ENCODE results near the gene FGGY.
"Not testable (repeated sequence)": the region's sequence is repeated elsewhere in the genome, so short reads cannot be mapped to it uniquely, and the experiment has no call there.

The FGGY gene

DNA sequence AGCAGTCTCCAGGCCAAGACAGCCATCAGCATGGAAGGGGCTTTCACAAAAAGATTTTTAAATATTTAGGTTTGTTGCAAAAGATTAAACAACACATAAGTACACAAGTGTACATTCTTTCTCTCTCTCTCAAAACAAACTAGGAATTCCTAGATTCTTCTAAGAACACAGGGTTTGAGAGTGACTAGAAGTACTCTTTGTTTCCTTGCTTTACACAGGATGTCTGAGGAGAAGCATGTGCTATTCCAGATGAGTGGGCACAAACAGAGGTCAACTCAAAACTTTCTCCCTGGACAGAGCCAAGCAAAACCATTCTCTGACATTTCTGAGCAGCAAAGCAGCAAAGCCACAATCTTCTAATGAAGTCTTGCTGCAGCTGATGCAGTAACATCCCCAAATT is 307.3 kb downstream of the FGGY start:
- no peak for DNase-seq

GRCh38 chr1:59605184-59605583 is 308.3 kb downstream of the FGGY start:
- no peak for DNase-seq

- DNase-seq, result no peak
These were observed 308.9 kb downstream of the FGGY start for GRCh38 chr1:59605761-59606160.

DNA sequence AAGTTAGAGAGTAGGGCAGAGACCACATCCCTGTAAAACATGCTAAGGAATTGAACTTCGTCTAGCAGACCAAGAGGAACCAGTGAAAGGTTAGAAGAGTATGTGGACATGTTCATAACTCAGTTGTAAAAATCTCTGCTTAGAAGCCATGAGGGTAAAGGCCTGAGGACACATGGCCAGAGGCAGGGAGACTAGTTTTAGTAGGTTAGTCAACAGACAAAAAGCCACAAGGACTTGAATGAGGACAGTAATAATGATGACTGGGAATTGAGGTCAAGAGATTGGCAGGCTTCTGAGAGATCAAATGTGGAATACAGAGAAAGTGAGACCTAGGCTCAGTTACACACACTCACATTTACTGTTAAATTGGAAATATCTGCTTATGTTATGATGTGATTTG is 312.4 kb downstream of the FGGY start:
- DNase-seq, result no peak

DNA sequence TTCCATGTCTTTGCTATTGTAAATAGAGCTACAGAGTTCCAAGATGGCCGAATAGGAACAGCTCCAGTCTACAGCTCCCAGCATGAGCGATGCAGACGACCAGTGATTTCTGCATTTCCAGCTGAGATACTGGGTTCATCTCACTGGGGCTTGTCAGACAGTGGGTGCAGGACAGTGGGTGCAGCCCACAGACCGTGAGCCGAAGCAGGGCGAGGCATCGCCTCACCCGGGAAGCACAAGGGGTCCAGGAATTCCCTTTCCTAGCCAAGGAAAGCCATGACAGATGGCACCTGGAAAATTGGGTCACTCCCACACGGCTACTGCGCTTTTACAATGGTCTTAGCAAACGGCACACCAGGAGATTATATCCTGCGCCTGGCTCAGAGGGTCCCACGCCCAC is 313.6 kb downstream of the FGGY start:
- not testable (repeated sequence) for DNase-seq

DNA sequence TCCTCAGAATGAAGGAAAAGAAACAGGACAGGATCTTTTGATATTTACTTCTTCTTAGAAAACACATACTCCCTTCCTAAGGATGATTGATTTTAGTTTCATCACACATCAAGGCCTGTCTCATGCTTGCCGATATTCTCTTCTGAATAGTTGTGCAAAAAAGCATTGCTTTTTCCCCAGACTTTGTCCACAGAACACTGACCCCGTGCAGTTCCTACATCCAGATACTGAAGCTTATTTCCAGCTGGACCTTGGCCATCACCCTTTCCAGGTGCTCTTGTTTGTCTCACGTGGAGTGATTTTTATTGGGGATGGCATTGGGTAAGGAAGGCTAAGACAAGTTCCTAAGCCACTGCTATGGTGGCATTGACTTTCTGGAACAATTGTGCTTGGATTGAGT is 320.5 kb downstream of the FGGY start:
- no peak for DNase-seq

DNA sequence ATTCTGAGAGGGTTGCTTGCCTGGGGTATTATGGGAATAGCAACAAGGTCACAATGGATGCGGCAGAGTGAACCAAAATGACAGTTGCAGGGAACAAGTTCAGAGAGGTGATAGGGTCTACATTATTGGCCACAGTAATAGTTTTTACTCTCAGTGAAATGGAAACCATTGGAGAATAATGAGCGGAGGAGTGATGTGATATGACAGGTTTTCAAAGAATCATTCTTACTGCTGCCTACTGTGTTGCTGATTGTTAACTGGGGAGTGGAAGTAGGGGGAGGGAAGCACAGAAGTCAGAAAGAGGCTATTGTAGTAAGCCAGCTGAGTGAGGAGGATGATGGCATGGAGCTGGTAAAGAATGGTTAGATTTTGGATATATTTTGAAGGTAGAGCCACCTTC is 322.7 kb downstream of the FGGY start:
- DNase-seq, result no peak

DNA sequence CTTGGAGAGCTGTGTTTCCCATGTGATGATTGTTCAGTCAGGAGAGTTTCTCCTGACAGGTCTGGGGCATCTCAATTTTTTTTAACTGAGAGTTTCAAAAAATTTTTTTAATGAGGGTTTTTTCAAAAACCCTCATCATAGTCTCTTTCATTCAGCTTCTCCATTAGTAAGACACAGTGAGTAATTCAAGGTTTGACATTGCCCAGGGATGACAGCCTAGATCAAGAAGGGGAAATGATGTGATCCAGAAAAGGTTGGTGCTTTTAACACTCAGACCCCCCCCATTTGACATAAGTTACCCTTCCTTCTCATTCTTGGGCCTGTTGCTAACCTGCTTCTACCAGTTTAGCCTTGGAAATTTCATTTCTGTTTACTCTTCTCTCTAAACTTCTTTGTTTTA is 328.5 kb downstream of the FGGY start:
- DNase-seq, result no peak

- no peak for DNase-seq
These were observed 334.8 kb downstream of the FGGY start for GRCh38 chr1:59631561-59632255.

DNA sequence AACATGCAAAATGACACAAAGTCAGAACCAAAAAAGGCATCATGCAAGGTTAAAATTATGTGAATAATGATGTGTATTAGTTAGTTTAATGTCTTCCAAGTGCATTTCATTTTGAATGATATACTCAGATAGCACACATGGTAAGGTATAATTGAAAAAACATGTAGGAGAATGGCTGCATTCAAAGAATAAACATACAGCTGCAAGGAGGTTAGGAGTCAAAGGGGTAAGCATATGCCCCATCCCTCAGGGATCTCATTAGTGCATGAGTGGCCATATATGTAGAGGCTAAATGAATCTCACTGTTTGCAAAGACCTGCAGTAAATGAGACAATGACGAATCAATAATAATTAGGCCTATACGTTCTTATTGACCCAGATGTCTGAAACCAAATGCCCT is 338.2 kb downstream of the FGGY start:
- no peak for DNase-seq

DNA sequence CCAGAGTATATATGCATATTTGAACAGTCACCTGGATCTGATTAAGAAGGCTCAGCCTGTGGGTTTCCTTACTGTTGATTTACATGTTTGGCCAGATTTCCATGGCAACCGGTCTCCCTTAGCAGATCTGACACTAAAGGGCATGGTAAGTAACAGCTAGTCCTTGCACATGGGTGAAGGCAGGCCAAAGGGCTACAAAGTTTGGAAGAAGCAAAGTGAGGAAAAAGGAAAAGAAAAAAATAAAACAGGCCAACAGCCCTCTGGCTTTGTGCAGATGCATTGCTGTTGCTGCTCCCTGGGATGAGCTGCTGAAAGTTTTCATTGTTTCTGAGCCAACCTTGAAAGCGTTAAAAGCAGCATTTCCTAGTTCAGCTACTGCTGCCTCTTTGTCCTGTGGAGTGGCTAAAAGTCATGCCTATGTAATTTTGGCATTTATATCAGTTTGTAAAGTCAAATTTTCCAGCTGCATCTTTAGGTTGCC is 341.4 kb downstream of the FGGY start:
- no peak for DNase-seq

GRCh38 chr1:59639266-59639665 is 342.4 kb downstream of the FGGY start:
- DNase-seq, result no peak

DNA sequence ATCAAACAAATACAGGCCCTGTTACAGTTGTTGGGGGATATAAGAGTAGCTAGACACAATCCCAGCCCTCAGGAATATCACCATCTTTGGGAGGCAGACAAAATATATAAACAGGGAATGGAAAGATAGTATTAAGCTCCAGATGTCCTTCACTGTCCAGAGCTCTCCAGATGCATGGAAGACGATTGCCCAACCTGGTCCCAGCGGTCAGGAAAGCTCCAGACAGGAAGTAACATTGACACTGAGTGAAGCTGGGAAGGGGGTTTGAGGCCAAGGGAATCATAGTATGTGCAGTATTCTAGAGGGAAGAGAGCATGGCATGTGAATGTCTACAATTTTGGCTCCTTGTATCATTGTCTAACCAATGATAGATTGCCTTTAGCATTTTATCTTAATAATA is 344.0 kb downstream of the FGGY start:
- DNase-seq, result no peak

GRCh38 chr1:59641836-59642235 is 344.9 kb downstream of the FGGY start:
- no peak for DNase-seq

- DNase-seq, result no peak
These were observed 346.6 kb downstream of the FGGY start for GRCh38 chr1:59643526-59643925.

- no peak for DNase-seq
These were observed 349.0 kb downstream of the FGGY start for GRCh38 chr1:59645893-59646292.

DNA sequence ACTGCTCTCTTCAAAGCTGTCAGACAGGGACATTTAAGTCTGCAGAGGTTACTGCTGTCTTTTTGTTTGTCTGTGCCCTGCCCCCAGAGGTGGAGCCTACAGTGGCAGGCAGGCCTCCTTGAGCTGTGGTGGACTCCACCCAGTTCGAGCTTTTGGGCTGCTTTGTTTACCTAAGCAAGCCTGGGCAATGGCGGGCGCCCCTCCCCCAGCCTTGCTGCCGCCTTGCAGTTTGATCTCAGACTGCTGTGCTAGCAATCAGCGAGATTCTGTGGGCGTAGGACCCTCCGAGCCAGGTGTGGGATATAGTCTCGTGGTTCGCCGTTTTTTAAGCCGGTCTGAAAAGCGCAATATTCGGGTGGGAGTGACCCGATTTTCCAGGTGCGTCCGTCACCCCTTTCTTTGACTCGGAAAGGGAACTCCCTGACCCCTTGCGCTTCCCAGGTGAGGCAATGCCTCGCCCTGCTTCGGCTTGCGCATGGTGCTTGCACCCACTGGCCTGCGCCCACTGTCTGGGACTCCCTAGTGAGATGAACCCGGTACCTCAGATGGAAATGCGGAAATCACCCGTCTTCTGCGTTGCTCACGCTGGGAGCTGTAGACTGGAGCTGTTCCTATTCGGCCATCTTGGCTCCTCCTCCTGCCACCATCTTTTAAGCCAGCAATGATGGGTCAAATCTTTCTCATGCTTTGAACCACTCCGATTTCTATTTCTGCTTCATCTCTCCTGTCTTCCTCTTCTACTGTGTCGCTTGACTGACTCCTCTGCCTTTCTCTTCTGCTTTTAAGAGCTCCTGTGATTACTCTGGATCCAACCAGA is 356.5 kb downstream of the FGGY start:
- DNase-seq, result not testable (repeated sequence)

DNA sequence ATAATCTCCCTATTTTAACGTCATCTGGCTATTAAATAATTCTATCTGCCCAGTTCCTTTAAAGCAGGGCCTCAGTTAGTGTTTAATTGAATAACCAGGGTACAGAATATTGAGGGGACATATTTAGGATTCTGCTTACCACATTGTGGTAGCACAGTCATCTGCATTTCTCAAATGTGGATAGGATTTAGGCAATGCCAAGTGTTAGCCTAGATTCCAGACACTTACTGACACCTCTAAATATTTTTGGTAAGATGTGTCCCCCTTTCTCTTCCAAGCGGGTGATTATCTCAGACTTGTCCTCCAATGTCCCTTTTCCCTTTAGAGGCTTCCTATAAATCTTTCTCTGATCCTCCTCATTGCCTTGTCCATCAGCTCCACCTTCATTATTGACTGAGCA is 357.1 kb downstream of the FGGY start:
- DNase-seq, result no peak

DNA sequence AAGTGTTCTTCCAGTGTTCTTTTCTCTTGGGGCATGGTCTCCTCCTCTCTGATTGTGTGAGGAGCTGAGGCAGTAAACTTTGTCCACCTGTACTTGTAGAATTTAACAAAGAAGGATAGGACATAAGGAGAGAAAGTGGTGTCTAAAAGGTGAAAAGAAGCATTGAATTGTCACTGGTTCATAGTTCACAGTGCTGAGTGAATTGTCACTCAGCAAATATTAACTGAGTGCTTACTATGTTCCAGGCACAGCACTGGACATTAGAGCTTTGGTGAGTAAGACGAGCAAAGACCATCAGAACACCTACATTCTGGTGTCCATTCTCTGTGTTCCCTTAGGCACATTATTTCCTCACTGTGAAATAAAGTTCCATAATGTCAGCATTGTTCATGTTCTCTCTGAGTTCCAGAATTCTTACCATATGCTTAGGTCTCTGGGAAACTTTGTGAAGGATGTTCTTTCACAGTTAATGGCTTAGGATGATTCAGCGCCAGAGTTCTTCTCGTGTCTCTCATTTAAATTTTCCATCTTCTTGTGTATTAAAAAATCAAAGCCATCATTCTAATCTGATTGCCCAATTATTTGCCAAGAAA is 361.1 kb downstream of the FGGY start:
- DNase-seq, result no peak

DNA sequence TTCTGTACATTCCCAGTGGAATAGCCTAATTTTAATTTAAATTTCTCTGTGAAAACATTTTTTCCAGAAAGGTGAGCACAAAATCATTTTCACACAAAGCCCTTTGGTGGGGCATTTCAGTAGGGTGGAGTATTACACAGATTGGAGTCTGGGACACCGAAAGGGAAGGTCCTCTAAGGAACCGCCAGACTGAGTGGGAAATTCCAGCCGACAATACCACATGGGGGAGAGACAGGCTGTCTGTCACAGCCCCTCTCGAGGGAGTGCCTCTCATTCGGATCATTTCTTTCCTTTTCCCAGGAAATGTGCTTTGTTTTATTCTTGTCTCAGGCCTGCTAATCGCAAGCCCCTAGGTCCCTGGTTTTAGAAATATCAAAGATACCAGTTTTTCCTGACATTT is 367.3 kb downstream of the FGGY start:
- no peak for DNase-seq

GRCh38 chr1:59666106-59666505 is 369.2 kb downstream of the FGGY start:
- peak; percentile 49 to 60 for DNase-seq

DNA sequence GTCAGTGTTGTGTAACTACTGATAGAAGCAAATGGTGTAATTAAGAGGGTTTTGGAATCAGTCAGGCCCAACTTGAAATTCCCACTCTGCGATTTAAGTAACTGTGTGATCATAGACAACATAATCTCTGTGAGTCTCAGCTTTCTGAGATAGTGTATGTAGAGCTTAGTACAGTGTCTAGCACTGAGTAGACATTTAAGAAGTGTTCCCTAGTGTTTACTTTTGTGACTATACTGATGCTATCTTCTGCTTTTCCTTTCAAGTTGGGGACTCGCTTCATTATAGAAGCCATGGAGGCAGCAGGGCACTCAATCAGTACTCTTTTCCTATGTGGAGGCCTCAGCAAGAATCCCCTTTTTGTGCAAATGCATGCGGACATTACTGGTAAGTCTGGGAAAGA is 370.1 kb downstream of the FGGY start:
- DNase-seq, result no peak

DNA sequence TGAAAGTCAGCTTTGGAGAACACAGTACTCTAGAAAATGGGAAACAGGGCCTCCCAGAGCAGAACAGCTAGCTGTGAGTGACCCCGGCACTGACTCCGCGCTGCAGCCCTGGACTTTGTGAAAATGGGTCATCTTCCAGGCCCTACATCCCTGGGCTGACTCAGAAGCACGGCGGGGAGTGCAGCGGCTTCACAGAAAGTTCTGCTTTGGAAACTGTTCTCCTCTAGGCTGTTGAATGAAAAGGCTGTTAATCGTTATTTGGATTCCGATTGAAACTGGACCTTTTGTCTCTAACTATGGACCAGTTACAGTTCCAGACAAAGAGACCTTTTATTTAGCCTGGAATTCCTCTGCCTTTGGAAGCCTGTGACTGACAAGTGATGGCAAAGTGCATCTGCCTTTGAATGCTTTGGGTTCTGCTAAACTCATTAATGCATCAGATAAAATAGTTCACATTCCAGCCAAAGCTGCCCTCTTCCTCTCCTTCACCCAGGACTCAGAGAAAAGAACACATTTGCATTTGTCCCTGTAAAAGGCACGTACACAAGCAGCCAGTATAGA is 372.9 kb downstream of the FGGY start:
- no peak for DNase-seq

DNA sequence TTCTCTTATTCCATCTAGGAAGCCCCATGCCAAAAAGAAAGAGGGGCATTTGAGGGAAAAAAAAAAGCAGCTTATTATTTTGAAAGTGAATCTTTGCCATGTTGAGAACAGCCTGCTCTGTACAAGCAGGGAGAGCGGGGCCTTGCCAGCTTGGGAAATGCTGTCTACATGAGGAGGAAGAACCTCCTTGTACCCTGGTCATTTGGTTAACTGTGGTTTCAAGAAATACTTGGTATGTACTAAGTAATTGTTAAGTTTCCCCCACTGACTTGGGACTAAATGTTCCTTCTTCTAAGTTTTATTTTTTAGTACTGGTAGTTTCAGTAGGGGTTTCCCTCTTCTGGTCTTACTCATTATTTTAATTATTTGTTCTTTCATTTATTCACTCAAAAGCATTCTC is 373.8 kb downstream of the FGGY start:
- no peak for DNase-seq
